Omental fat pad (tissue), 4 donors: ENCODE results near the gene HPN. TPM values are rescaled to one million over a fixed set of nuclear protein-coding genes. Genes with fewer than 3 reads are reported as not detected.
"Not testable (repeated sequence)": the region's sequence is repeated elsewhere in the genome, so short reads cannot be mapped to it uniquely, and the experiment has no call there.

Source experiments
- ATAC-seq: fragments of 150-250 bp; one replicate; pipeline ENCODE4 v1.9.1; 2016; ENCODE audit warnings: mild to moderate bottlenecking, moderate library complexity; ENCODE audit not compliant: low FRiP score
- DNase-seq: peaks from one replicate; pipeline ENCODE4 v3.0.0-alpha.2; 2019; ENCODE audit warnings: low spot score
- CTCF ChIP-seq, 3 donors: fragments of 450-650 bp; IDR thresholded peaks; one replicate each; pipeline ENCODE4 v1.5.1; 2016 to 2017; ENCODE audit warnings: antibody characterized with exemption in 3 of 3, mild to moderate bottlenecking in 3 of 3, moderate library complexity in 2 of 3
- total RNA-seq, 4 donors: library from RNA; depleted of rRNA; stranded (reverse); fragments of >200 nt; gene quantifications; one replicate each; pipeline ENCODE4 v1.1.0, GENCODE V29; 2016

HPN gene
- total RNA-seq = 1 to 10 TPM in 3 of 4 donors, under 1 TPM in 1; 0.95 to 1.4 (median 1.2) TPM

GRCh38 chr19:35041548-35042055 is at the start of gene HPN:
TSS of gene HPN (plus strand) at chr19:35041721. CDS start at chr19:35042507, 786 bp downstream.
- no peak for DNase-seq
- no peak for ATAC-seq
- no peak for TF ChIP-seq CTCF (IDR thresholded peaks at IDR 0.05)

- DNase-seq = not testable (repeated sequence)
Observed at GRCh38 chr19:34992582-34992981, 48.9 kb upstream of the HPN start.

GRCh38 chr19:34994286-34994642 is 47.3 kb upstream of the HPN start:
- DNase-seq = no peak
- no peak for TF ChIP-seq CTCF (IDR thresholded peaks at IDR 0.05)

More at GRCh38 chr19:34992582-34992981, 48.9 kb upstream of the HPN start:
- not testable (repeated sequence) for ATAC-seq

GRCh38 chr19:34994643-34995541 is 46.6 kb upstream of the HPN start:
- TF ChIP-seq CTCF (IDR thresholded peaks at IDR 0.05) = no peak
- ATAC-seq = no peak
- DNase-seq = no peak

More at GRCh38 chr19:34994286-34994642, 47.3 kb upstream of the HPN start:
- ATAC-seq = no peak

GRCh38 chr19:34995551-34995950 is 46.0 kb upstream of the HPN start:
- no peak for TF ChIP-seq CTCF (IDR thresholded peaks at IDR 0.05)
- ATAC-seq (no peak), DNase-seq (no peak)

GRCh38 chr19:34997071-34997617 is 44.4 kb upstream of the HPN start:
- no peak for TF ChIP-seq CTCF (IDR thresholded peaks at IDR 0.05)
- ATAC-seq = no peak
- no peak for DNase-seq

GRCh38 chr19:34998224-34998623 is 43.3 kb upstream of the HPN start:
- ATAC-seq, DNase-seq: not testable (repeated sequence)
